GM12878 (cell line): ENCODE measurements around the gene VPS26A. TPM values are rescaled to one million over a fixed set of nuclear protein-coding genes. Genes with fewer than 3 reads are reported as not detected.
A peak's percentile ranks its signal among the peaks of the same experiment; 100 is the strongest.

Experiments
- ASH2L ChIP-seq: fragments of 300-600, 200-600 bp; sonication (generic); IDR thresholded peaks from 2 replicates; pipeline ENCODE4 v1.6.1; 2017; ENCODE audit warnings: low read depth, mild to moderate bottlenecking, borderline replicate concordance
- ATF3 ChIP-seq: IDR thresholded peaks from 2 replicates; pipeline ENCODE4 v1.6.1; 2011; ENCODE audit warnings: low read depth, mild to moderate bottlenecking, low read length, moderate library complexity, borderline replicate concordance; ENCODE audit errors: extremely low read depth
- BRCA1 ChIP-seq: IDR thresholded peaks from 2 replicates; pipeline ENCODE4 v1.6.1; 2011; ENCODE audit warnings: low read depth, low read length, improper control_type of control experiment
- CBX5 ChIP-seq: sonication (generic); IDR thresholded peaks from 2 replicates; pipeline ENCODE4 v1.6.1; 2016; ENCODE audit warnings: low read depth, moderate library complexity, mild to moderate bottlenecking, inconsistent platforms
- DPF2 ChIP-seq: fragments of 450-650 bp; IDR thresholded peaks from 2 replicates; pipeline ENCODE4 v1.6.1; 2017; ENCODE audit warnings: mild to moderate bottlenecking
- E2F8 ChIP-seq: fragments of 450-650 bp; IDR thresholded peaks from 2 replicates; pipeline ENCODE4 v1.6.1; 2018; ENCODE audit warnings: mild to moderate bottlenecking, low read depth, moderate library complexity; ENCODE audit not compliant: partially characterized antibody
- EGR1 ChIP-seq, 2 experiments: IDR thresholded peaks; 1 replicate in 1 of 2; 2 replicates in 1 of 2; pipeline ENCODE4 v1.6.1; 2011 to 2012; ENCODE audit warnings: low read depth in 2 of 2, low read length in 2 of 2, borderline replicate concordance in 1 of 2, mild to moderate bottlenecking in 1 of 2, moderate library complexity in 1 of 2
- ESRRA ChIP-seq: IDR thresholded peaks from 2 replicates; pipeline ENCODE4 v1.6.1; 2012; ENCODE audit warnings: mild to moderate bottlenecking, low read length, improper control_type of control experiment
- GABPA ChIP-seq: IDR thresholded peaks from 2 replicates; pipeline ENCODE4 v1.6.1; 2014; ENCODE audit warnings: antibody characterized with exemption, low read depth, mild to moderate bottlenecking, inconsistent platforms
- HDAC6 ChIP-seq: fragments of 200-600 bp; sonication (generic); IDR thresholded peaks from one replicate; pipeline ENCODE4 v1.8.0; 2017; ENCODE audit warnings: antibody characterized with exemption; ENCODE audit not compliant: unreplicated experiment
- JUNB ChIP-seq: IDR thresholded peaks from 2 replicates; pipeline ENCODE4 v1.6.1; 2016; ENCODE audit warnings: antibody characterized with exemption, mild to moderate bottlenecking
- JUND ChIP-seq: IDR thresholded peaks from 2 replicates; pipeline ENCODE4 v1.6.1; 2012; ENCODE audit warnings: low read depth, mild to moderate bottlenecking, low read length, improper control_type of control experiment, moderate library complexity
- MTA2 ChIP-seq: fragments of 450-650 bp; IDR thresholded peaks from 2 replicates; pipeline ENCODE4 v1.6.1; 2016; ENCODE audit warnings: low read depth, mild to moderate bottlenecking, moderate library complexity
- NFXL1 ChIP-seq: fragments of 450-650 bp; IDR thresholded peaks from 2 replicates; pipeline ENCODE4 v1.6.1; 2017; ENCODE audit warnings: antibody characterized with exemption, mild to moderate bottlenecking, borderline replicate concordance
- NFYA ChIP-seq: IDR thresholded peaks from 2 replicates; pipeline ENCODE4 v1.6.1; 2011; ENCODE audit warnings: low read depth, mild to moderate bottlenecking, low read length, improper control_type of control experiment, borderline replicate concordance
- RFX5 ChIP-seq: IDR thresholded peaks from 2 replicates; pipeline ENCODE4 v1.6.1; 2011; ENCODE audit warnings: low read depth, low read length, improper control_type of control experiment
- SMAD5 ChIP-seq: IDR thresholded peaks from 2 replicates; pipeline ENCODE4 v1.6.1; 2016; ENCODE audit warnings: antibody characterized with exemption, low read depth
- SMC3 ChIP-seq: IDR thresholded peaks from 2 replicates; pipeline ENCODE4 v1.6.1; 2011; ENCODE audit warnings: low read length, improper control_type of control experiment, borderline replicate concordance
- SREBF2 ChIP-seq: IDR thresholded peaks from 2 replicates; pipeline ENCODE4 v1.6.1; 2012; ENCODE audit warnings: mild to moderate bottlenecking, low read length
- TCF7 ChIP-seq: IDR thresholded peaks from 2 replicates; pipeline ENCODE4 v1.6.1; 2014; ENCODE audit warnings: antibody characterized with exemption, borderline replicate concordance
- YY1 ChIP-seq: IDR thresholded peaks from 2 replicates; pipeline ENCODE4 v1.6.1; 2011; ENCODE audit warnings: low read depth, mild to moderate bottlenecking, low read length
- ZBTB33 ChIP-seq: fragments of 450-650 bp; IDR thresholded peaks from 2 replicates; pipeline ENCODE4 v1.6.1; 2017; ENCODE audit warnings: mild to moderate bottlenecking
- ZNF207 ChIP-seq: fragments of 450-650 bp; IDR thresholded peaks from 2 replicates; pipeline ENCODE4 v1.6.1; 2014; ENCODE audit warnings: antibody characterized with exemption, mild to moderate bottlenecking, borderline replicate concordance
- ZNF274 ChIP-seq: IDR thresholded peaks from one replicate; pipeline ENCODE4 v1.8.0; 2011; ENCODE audit not compliant: insufficient read length, insufficient read depth
- polyA plus RNA-seq, 11 experiments: library from polyadenylated mRNA; depleted of rRNA in 4 of 11; unstranded in 6 of 11; stranded (reverse) in 5 of 11; fragments of >200 nt; fragmentation: Nextera tagmentation in 4 of 11; fragmentation: Illumina TruSeq in 1 of 11; extraction: Ambion mirVana in 4 of 11; extraction: Trizol in 1 of 11; gene quantifications; 1 replicate in 1 of 11; 2 replicates in 10 of 11; pipeline versions ENCODE4 v1.2.1 to v1.2.3, GENCODE V29; 2011 to 2016; ENCODE audit warnings: inconsistent platforms in 2 of 11, missing spikeins in 2 of 11, low read depth in 1 of 11
- total RNA-seq, 4 experiments: library from RNA; depleted of rRNA in 3 of 4; stranded (reverse); fragments of >200 nt in 3 of 4; fragmentation: Illumina TruSeq in 1 of 4; extraction: Trizol in 1 of 4; gene quantifications; 2 replicates each; pipeline versions ENCODE4 v1.2.1 to v1.2.3, GENCODE V29; 2013 to 2021

The VPS26A gene
- total and polyA plus RNA-seq, 10 of the 15 experiments (the other 5 are each of a cell fraction or from before 2014, with no cell fraction given), result 16.8 to 72.3 (median 26.8) TPM

- TF ChIP-seq SMAD5, result no peak
- no peak for TF ChIP-seq SMC3
- TF ChIP-seq EGR1 (IDR thresholded peaks at IDR 0.05; ENCODE audit: borderline replicate concordance in 1 of 2, low read depth in 2 of 2, low read length in 2 of 2), result no peak
- TF ChIP-seq ZBTB33, result no peak
- no peak for TF ChIP-seq ATF3
- no peak for TF ChIP-seq ZNF207
- no peak for TF ChIP-seq ESRRA
- peak; percentile 29 for TF ChIP-seq E2F8
- no peak for TF ChIP-seq DPF2
- TF ChIP-seq BRCA1, result no peak
- no peak for TF ChIP-seq ZNF274
- TF ChIP-seq JUND, result no peak
- TF ChIP-seq NFYA, result no peak
- peak; percentile 28; the same call in 1 of the 2 replicates for TF ChIP-seq TCF7
- TF ChIP-seq NFXL1, result no peak
- peak; percentile 87 for TF ChIP-seq JUNB
- peak; percentile 79; the same call in 1 of the 2 replicates for TF ChIP-seq GABPA
- TF ChIP-seq YY1, result peak; percentile 49; the same call in 1 of the 2 replicates
- TF ChIP-seq SREBF2, result no peak
- TF ChIP-seq ASH2L, result no peak
- TF ChIP-seq MTA2, result no peak
- TF ChIP-seq RFX5, result no peak
- TF ChIP-seq CBX5, result no peak
- TF ChIP-seq HDAC6, result no peak
These were observed 35.0 kb upstream of the VPS26A start (continued) for GRCh38 chr10:69088801-69089501.
